Measurements from ENCODE around the gene SRRM1. TPM values are rescaled to one million over a fixed set of nuclear protein-coding genes. Genes with fewer than 3 reads are reported as not detected.

The SRRM1 gene
- total RNA-seq, 3 donors from 2014 or later (not counting 1 experiment from before 2014, with no cell fraction given): 291 to 314 (median 302) TPM

DNA sequence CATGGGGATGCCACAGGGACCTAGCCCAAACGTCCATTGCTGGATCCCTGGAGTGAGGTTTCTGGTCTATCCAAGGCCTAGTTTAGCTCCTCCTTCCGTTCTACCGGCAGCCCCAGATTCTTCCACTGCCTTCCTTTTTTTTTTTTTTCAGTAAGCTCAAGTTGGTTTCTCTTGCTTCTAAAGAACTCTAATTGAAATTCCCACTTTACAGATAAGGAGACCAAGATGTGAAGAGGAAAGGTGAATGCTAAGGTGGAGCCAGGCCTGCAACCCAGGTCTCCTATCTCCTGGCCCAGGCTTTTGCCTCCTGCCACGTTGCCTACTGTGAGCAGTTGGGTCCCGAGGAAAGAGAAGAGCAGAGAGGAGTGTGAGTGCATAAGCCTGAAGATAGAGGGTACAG is 70.6 kb downstream of the SRRM1 start:
- H3K27ac ChIP-seq (ENCODE audit: low read length): no peak overlapping the region
- Mint-ChIP-seq H3K4me1 (peaks cover 15 to 18% of the 10 kb centered on the region in 2 donors), H3K4me3 (no peak overlapping the region), H3K27ac (no peak overlapping the region), H3K9me3 (no peaks in the 10 kb centered on the region), H3K36me3 (no peaks in the 10 kb centered on the region), H3K27me3 (ENCODE audit: low read depth in 2 of 2) (no peaks in the 10 kb centered on the region)
- H3K27me3 ChIP-seq (ENCODE audit: control insufficient read depth, insufficient read depth, low read length): no peaks in the 10 kb centered on the region
- TF ChIP-seq CTCF (IDR thresholded peaks at IDR 0.05): no peak
- peaks cover 12% of the 10 kb centered on the region for H3K4me1 ChIP-seq (ENCODE audit: control insufficient read depth, insufficient read depth, low read length)
- no peak for DNase-seq
- no peaks in the 10 kb centered on the region for H3K36me3 ChIP-seq (ENCODE audit: control insufficient read depth, insufficient read depth, low read length)
- WGBS (ENCODE audit: insufficient coverage): 77% methylated on average over 5 of the region's 5 CpGs
- intact Hi-C loops (cut with micrococcal nuclease): no loop called here
- no peaks in the 10 kb centered on the region for H3K9me3 ChIP-seq (ENCODE audit: control insufficient read depth, insufficient read depth, low read length)
- H3K4me3 ChIP-seq (ENCODE audit: low read length): no peak overlapping the region
- ATAC-seq: no peak

GRCh38 chr1:24714859-24715520 is 71.9 kb downstream of the SRRM1 start:
- Histone ChIP-seq H3K4me1 (ENCODE audit: control insufficient read depth, insufficient read depth, low read length) (peaks cover 8% of the 10 kb centered on the region), H3K9me3 (ENCODE audit: control insufficient read depth, insufficient read depth, low read length) (no peaks in the 10 kb centered on the region), H3K4me3 (ENCODE audit: low read length) (no peak overlapping the region), H3K27me3 (ENCODE audit: control insufficient read depth, insufficient read depth, low read length) (no peaks in the 10 kb centered on the region), H3K36me3 (ENCODE audit: control insufficient read depth, insufficient read depth, low read length) (no peaks in the 10 kb centered on the region), H3K27ac (ENCODE audit: low read length) (no peak overlapping the region)
- Mint-ChIP-seq H3K9me3 (no peaks in the 10 kb centered on the region), H3K27ac (no peak overlapping the region), H3K4me1 (peaks cover 4 to 6% of the 10 kb centered on the region in 2 donors), H3K27me3 (ENCODE audit: low read depth in 2 of 2) (no peaks in the 10 kb centered on the region), H3K36me3 (no peaks in the 10 kb centered on the region), H3K4me3 (no peak overlapping the region)
- DNase-seq: no peak
- TF ChIP-seq CTCF (IDR thresholded peaks at IDR 0.05): no peak
- intact Hi-C loops (cut with micrococcal nuclease): no loop called here
- WGBS (ENCODE audit: insufficient coverage): 92% methylated on average over 7 of the region's 8 CpGs
- no peak for ATAC-seq

- 100% methylated on average over 7 of the region's 7 CpGs for WGBS (ENCODE audit: insufficient coverage)
- no peaks in the 10 kb centered on the region for H3K9me3 Mint-ChIP-seq
- H3K4me1 Mint-ChIP-seq: no peaks in the 10 kb centered on the region
- Histone ChIP-seq H3K4me3 (ENCODE audit: low read length) (no peak overlapping the region), H3K4me1 (ENCODE audit: control insufficient read depth, insufficient read depth, low read length) (peaks cover under 1% of the 10 kb centered on the region), H3K27me3 (ENCODE audit: control insufficient read depth, insufficient read depth, low read length) (no peaks in the 10 kb centered on the region), H3K9me3 (ENCODE audit: control insufficient read depth, insufficient read depth, low read length) (no peaks in the 10 kb centered on the region), H3K27ac (ENCODE audit: low read length) (no peak overlapping the region), H3K36me3 (ENCODE audit: control insufficient read depth, insufficient read depth, low read length) (no peaks in the 10 kb centered on the region)
- no peaks in the 10 kb centered on the region for H3K27me3 Mint-ChIP-seq (ENCODE audit: low read depth in 2 of 2)
- ATAC-seq (no peak), DNase-seq (no peak)
- intact Hi-C loops (cut with micrococcal nuclease): no loop called here
- no peak overlapping the region for H3K27ac Mint-ChIP-seq
- H3K36me3 Mint-ChIP-seq: no peaks in the 10 kb centered on the region
- no peak overlapping the region for H3K4me3 Mint-ChIP-seq
- no peak for TF ChIP-seq CTCF (IDR thresholded peaks at IDR 0.05)
Observed at GRCh38 chr1:24715658-24716057, 72.6 kb downstream of the SRRM1 start.
